ENCODE measurements around the gene DRD4.

The DRD4 gene

GRCh38 chr11:659532-660085 is 22.5 kb downstream of the DRD4 start:
- peaks cover 21% of the 10 kb centered on the region for H3K4me1 ChIP-seq (ENCODE audit: control insufficient read depth, insufficient read depth, low read depth, low read length)
- H2BK12ac ChIP-seq (ENCODE audit: low read length in 2 of 2): no peak overlapping the region
- H3K27me3 ChIP-seq (ENCODE audit: control insufficient read depth in 1 of 2, insufficient read depth in 1 of 2, low read length in 2 of 2): no peaks in the 10 kb centered on the region
- H2BK120ac ChIP-seq (ENCODE audit: low read depth, low read length): no peak overlapping the region
- H3K36me3 ChIP-seq (ENCODE audit: control insufficient read depth in 1 of 2, insufficient read depth in 2 of 2, low read depth in 1 of 2, low read length in 2 of 2): peaks cover 49 to 76% of the 10 kb centered on the region in 2 experiments
- H3K9me3 ChIP-seq (ENCODE audit: control insufficient read depth, low read length): no peaks in the 10 kb centered on the region
- H3K9ac ChIP-seq (ENCODE audit: low read length): no peak overlapping the region
- peaks cover 45% of the 10 kb centered on the region for H3K79me1 ChIP-seq (replicated peaks; ENCODE audit: low read length, poor library complexity, severe bottlenecking)
- H3K23ac ChIP-seq (ENCODE audit: low read length in 2 of 2): no peak overlapping the region
- H3K27ac ChIP-seq (ENCODE audit: low read length, poor library complexity, severe bottlenecking): no peak overlapping the region
- DNase-seq: no peak
- H3K4me3 ChIP-seq (ENCODE audit: insufficient read depth in 1 of 2, low read depth in 1 of 2, low read length in 2 of 2): no peak overlapping the region
- H4K8ac ChIP-seq (ENCODE audit: low read length): no peak overlapping the region
- 96% methylated on average over 16 of the region's 16 CpGs for WGBS
- H4K91ac ChIP-seq (ENCODE audit: low read length): no peak overlapping the region
- no peak overlapping the region for H2BK15ac ChIP-seq (ENCODE audit: low read depth, poor library complexity, severe bottlenecking)
- no peak overlapping the region for H2AFZ ChIP-seq (ENCODE audit: low read depth, low read length)
- H2AK5ac ChIP-seq (ENCODE audit: low read length, severe bottlenecking): no peak overlapping the region
- H3K14ac ChIP-seq (ENCODE audit: low read length in 2 of 2): no peak overlapping the region
- no peak overlapping the region for H3K4me2 ChIP-seq (ENCODE audit: low read length, poor library complexity, severe bottlenecking)
- no peak overlapping the region for H3K18ac ChIP-seq (ENCODE audit: low read depth in 1 of 2, low read length in 2 of 2)
- no peak overlapping the region for H3K4ac ChIP-seq (ENCODE audit: low read depth in 1 of 2, low read length in 2 of 2)
- no peak overlapping the region for H2BK5ac ChIP-seq (ENCODE audit: low read depth, low read length, poor library complexity, severe bottlenecking)

GRCh38 chr11:660281-660680 is 23.2 kb downstream of the DRD4 start:
- no peak overlapping the region for H2BK12ac ChIP-seq (ENCODE audit: low read length in 2 of 2)
- no peak overlapping the region for H3K4ac ChIP-seq (ENCODE audit: low read depth in 1 of 2, low read length in 2 of 2)
- no peak overlapping the region for H3K4me2 ChIP-seq (ENCODE audit: low read length, poor library complexity, severe bottlenecking)
- H2AK5ac ChIP-seq (ENCODE audit: low read length, severe bottlenecking): no peak overlapping the region
- no peak overlapping the region for H3K23ac ChIP-seq (ENCODE audit: low read length in 2 of 2)
- no peaks in the 10 kb centered on the region for H3K9me3 ChIP-seq (ENCODE audit: control insufficient read depth, low read length)
- no peak overlapping the region for H3K9ac ChIP-seq (ENCODE audit: low read length)
- no peak for DNase-seq
- H3K4me3 ChIP-seq (ENCODE audit: insufficient read depth in 1 of 2, low read depth in 1 of 2, low read length in 2 of 2): no peak overlapping the region
- H2BK15ac ChIP-seq (ENCODE audit: low read depth, poor library complexity, severe bottlenecking): no peak overlapping the region
- H3K36me3 ChIP-seq (ENCODE audit: control insufficient read depth in 1 of 2, insufficient read depth in 2 of 2, low read depth in 1 of 2, low read length in 2 of 2): peaks cover 49 to 75% of the 10 kb centered on the region in 2 experiments
- peaks cover 17% of the 10 kb centered on the region for H3K4me1 ChIP-seq (ENCODE audit: control insufficient read depth, insufficient read depth, low read depth, low read length)
- H3K27ac ChIP-seq (ENCODE audit: low read length, poor library complexity, severe bottlenecking): no peak overlapping the region
- WGBS: 97% methylated on average over 19 of the region's 19 CpGs
- H4K8ac ChIP-seq (ENCODE audit: low read length): no peak overlapping the region
- H3K14ac ChIP-seq (ENCODE audit: low read length in 2 of 2): no peak overlapping the region
- H3K27me3 ChIP-seq (ENCODE audit: control insufficient read depth in 1 of 2, insufficient read depth in 1 of 2, low read length in 2 of 2): no peaks in the 10 kb centered on the region
- H4K91ac ChIP-seq (ENCODE audit: low read length): no peak overlapping the region
- no peak overlapping the region for H3K18ac ChIP-seq (ENCODE audit: low read depth in 1 of 2, low read length in 2 of 2)
- H2BK120ac ChIP-seq (ENCODE audit: low read depth, low read length): no peak overlapping the region
- peaks cover 43% of the 10 kb centered on the region for H3K79me1 ChIP-seq (replicated peaks; ENCODE audit: low read length, poor library complexity, severe bottlenecking)
- no peak overlapping the region for H2AFZ ChIP-seq (ENCODE audit: low read depth, low read length)
- no peak overlapping the region for H2BK5ac ChIP-seq (ENCODE audit: low read depth, low read length, poor library complexity, severe bottlenecking)

GRCh38 chr11:660681-661444 is 23.8 kb downstream of the DRD4 start:
- no peak overlapping the region for H3K9ac ChIP-seq (ENCODE audit: low read length)
- no peak overlapping the region for H2AFZ ChIP-seq (ENCODE audit: low read depth, low read length)
- H2BK120ac ChIP-seq (ENCODE audit: low read depth, low read length): no peak overlapping the region
- H3K14ac ChIP-seq (ENCODE audit: low read length in 2 of 2): no peak overlapping the region
- H2BK5ac ChIP-seq (ENCODE audit: low read depth, low read length, poor library complexity, severe bottlenecking): no peak overlapping the region
- no peak overlapping the region for H3K27ac ChIP-seq (ENCODE audit: low read length, poor library complexity, severe bottlenecking)
- H4K91ac ChIP-seq (ENCODE audit: low read length): no peak overlapping the region
- peaks cover 19% of the 10 kb centered on the region for H3K4me1 ChIP-seq (ENCODE audit: control insufficient read depth, insufficient read depth, low read depth, low read length)
- no peak for DNase-seq
- H3K79me1 ChIP-seq (replicated peaks; ENCODE audit: low read length, poor library complexity, severe bottlenecking): peaks cover 46% of the 10 kb centered on the region
- no peak overlapping the region for H3K4me3 ChIP-seq (ENCODE audit: insufficient read depth in 1 of 2, low read depth in 1 of 2, low read length in 2 of 2)
- H3K9me3 ChIP-seq (ENCODE audit: control insufficient read depth, low read length): no peaks in the 10 kb centered on the region
- H3K36me3 ChIP-seq (ENCODE audit: control insufficient read depth in 1 of 2, insufficient read depth in 2 of 2, low read depth in 1 of 2, low read length in 2 of 2): peaks cover 49 to 81% of the 10 kb centered on the region in 2 experiments
- H3K27me3 ChIP-seq (ENCODE audit: control insufficient read depth in 1 of 2, insufficient read depth in 1 of 2, low read length in 2 of 2): no peaks in the 10 kb centered on the region
- H2BK12ac ChIP-seq (ENCODE audit: low read length in 2 of 2): no peak overlapping the region
- no peak overlapping the region for H3K4me2 ChIP-seq (ENCODE audit: low read length, poor library complexity, severe bottlenecking)
- H3K23ac ChIP-seq (ENCODE audit: low read length in 2 of 2): no peak overlapping the region
- no peak overlapping the region for H2BK15ac ChIP-seq (ENCODE audit: low read depth, poor library complexity, severe bottlenecking)
- H3K18ac ChIP-seq (ENCODE audit: low read depth in 1 of 2, low read length in 2 of 2): no peak overlapping the region
- H3K4ac ChIP-seq (ENCODE audit: low read depth in 1 of 2, low read length in 2 of 2): no peak overlapping the region
- H4K8ac ChIP-seq (ENCODE audit: low read length): no peak overlapping the region
- 98% methylated on average over 17 of the region's 19 CpGs for WGBS
- H2AK5ac ChIP-seq (ENCODE audit: low read length, severe bottlenecking): no peak overlapping the region

GRCh38 chr11:662689-663274 is 25.7 kb downstream of the DRD4 start:
- Histone ChIP-seq H3K23ac (ENCODE audit: low read length in 2 of 2) (no peak overlapping the region), H3K9me3 (ENCODE audit: control insufficient read depth, low read length) (no peaks in the 10 kb centered on the region), H2BK120ac (ENCODE audit: low read depth, low read length) (no peak overlapping the region), H2BK15ac (ENCODE audit: low read depth, poor library complexity, severe bottlenecking) (no peak overlapping the region), H3K4ac (ENCODE audit: low read depth in 1 of 2, low read length in 2 of 2) (no peak overlapping the region), H2BK5ac (ENCODE audit: low read depth, low read length, poor library complexity, severe bottlenecking) (no peak overlapping the region), H3K18ac (ENCODE audit: low read depth in 1 of 2, low read length in 2 of 2) (no peak overlapping the region), H3K4me3 (ENCODE audit: insufficient read depth in 1 of 2, low read depth in 1 of 2, low read length in 2 of 2) (no peak overlapping the region), H4K91ac (ENCODE audit: low read length) (no peak overlapping the region), H4K8ac (ENCODE audit: low read length) (no peak overlapping the region), H2AFZ (ENCODE audit: low read depth, low read length) (no peak overlapping the region), H3K79me1 (replicated peaks; ENCODE audit: low read length, poor library complexity, severe bottlenecking) (peaks cover 36% of the 10 kb centered on the region), H2AK5ac (ENCODE audit: low read length, severe bottlenecking) (no peak overlapping the region), H3K4me2 (ENCODE audit: low read length, poor library complexity, severe bottlenecking) (no peak overlapping the region), H3K36me3 (ENCODE audit: control insufficient read depth in 1 of 2, insufficient read depth in 2 of 2, low read depth in 1 of 2, low read length in 2 of 2) (peaks cover 39 to 73% of the 10 kb centered on the region in 2 experiments), H3K14ac (ENCODE audit: low read length in 2 of 2) (peak overlapping the region in 1 of 2 experiments; percentile 31), H3K9ac (ENCODE audit: low read length) (no peak overlapping the region), H3K4me1 (ENCODE audit: control insufficient read depth, insufficient read depth, low read depth, low read length) (peaks cover 13% of the 10 kb centered on the region), H3K27ac (ENCODE audit: low read length, poor library complexity, severe bottlenecking) (no peak overlapping the region), H3K27me3 (ENCODE audit: control insufficient read depth in 1 of 2, insufficient read depth in 1 of 2, low read length in 2 of 2) (no peaks in the 10 kb centered on the region), H2BK12ac (ENCODE audit: low read length in 2 of 2) (no peak overlapping the region)
- 81% methylated on average over 15 of the region's 15 CpGs for WGBS
- DNase-seq: peak; percentile 58
